Medulla oblongata (tissue), 1 donor: ENCODE data around the gene DUOX1.

Experiments used
- DNase-seq: peaks from one replicate; pipeline ENCODE4 v3.0.0-alpha.2; 2015; ENCODE audit errors: extremely low spot score

DUOX1 gene

DNA sequence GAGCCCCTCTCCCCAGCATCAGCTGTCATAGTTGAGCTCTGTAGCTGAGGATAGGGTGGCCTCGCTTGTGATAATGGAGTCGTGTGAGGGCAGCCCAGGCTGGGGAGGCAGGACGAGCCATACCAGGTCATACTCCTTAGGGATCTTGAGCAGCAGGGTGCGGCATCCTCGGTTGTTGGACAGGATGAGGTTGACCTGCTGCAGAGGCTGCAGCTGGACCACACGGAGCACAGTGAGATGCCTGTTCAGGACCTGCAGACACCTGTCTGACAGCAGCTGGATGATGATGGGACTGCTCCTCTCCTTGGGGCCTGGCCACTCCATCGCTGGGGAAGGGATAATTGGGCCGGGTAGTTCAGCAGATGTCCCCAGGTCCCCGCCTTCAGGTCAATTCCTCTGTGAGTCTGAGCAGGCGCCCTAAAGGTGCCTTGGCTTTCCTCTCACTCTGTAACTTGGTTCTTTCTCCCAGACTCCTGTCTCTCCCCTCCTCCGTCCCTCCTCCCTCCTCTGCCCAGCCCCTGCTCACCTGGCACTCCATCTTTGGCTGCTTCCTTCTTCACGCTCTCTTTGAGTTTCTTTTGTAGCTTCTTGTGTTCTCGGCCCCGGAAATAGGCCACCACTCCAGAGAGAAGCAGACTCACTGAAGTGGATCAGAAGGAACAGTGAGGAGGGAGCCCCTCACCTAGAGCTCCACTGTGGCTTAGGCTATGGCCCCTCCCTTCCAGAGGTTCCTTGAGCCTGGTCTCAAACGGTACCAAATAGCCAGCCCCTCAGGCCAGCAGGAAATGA lies 23.6 kb upstream of the DUOX1 start:
- DNase-seq, result no peak

DNA sequence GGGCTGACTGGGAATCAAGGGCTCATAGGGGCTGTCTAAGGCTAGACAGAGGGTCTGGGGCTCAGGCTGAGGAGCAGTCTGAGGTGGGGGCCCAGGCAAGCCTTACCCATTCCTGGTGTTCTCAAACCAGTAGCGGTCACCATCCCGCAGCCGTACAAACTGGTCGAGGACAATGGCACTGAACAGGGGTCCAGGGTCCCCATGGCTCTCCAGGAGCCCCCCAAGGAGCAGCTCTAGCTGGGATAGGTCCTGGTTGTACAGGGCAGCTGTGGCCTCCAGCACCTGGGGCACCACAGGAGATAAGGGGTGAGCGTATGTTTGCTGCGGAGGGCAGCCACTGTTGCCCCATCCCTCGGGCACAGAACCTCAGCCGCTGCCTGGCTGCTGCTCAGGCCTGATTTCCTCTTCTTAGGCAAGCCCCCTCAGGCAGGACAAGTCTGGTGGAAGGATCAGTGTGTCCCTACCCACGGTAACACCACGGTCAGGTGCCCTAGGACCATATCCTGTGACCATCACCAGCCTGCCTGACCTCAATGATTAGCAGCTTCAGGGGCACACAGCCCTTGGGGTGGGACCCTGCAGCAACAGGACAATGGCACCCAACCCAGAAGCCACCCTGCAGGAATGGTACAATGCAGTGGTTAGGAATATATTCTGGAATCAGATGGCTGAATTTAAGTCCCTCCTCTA lies 21.7 kb upstream of the DUOX1 start:
- no peak for DNase-seq

DNA sequence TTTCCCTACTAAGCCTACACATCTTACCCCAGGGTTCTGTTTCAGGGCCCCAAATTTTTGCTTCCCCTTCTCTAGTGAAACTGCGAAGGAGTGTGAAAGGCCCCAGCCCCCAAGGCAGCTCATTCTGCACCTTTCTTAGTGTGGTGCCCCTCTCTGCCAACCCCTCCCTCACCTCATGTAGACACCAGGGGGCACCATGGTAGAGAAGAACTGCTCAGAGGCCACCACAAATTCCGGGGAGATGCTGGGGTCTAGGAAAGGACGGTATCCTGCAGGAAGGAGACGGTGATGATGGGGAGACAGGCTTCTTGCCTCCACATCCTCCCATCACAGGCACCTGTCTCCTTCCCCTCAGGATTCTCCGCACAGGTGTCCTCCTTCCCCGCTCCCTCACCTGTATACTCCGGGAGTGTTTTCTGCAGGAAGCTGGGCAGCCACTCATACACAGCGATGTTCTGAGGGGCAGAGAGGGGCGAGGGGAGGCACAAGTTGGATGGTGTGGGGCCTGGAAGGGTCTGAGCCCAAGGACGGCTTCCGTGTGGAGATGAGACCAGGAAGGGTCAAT lies 19.5 kb upstream of the DUOX1 start:
- no peak for DNase-seq

GRCh38 chr15:45111390-45112142 lies 18.2 kb upstream of the DUOX1 start:
- no peak for DNase-seq

DNA sequence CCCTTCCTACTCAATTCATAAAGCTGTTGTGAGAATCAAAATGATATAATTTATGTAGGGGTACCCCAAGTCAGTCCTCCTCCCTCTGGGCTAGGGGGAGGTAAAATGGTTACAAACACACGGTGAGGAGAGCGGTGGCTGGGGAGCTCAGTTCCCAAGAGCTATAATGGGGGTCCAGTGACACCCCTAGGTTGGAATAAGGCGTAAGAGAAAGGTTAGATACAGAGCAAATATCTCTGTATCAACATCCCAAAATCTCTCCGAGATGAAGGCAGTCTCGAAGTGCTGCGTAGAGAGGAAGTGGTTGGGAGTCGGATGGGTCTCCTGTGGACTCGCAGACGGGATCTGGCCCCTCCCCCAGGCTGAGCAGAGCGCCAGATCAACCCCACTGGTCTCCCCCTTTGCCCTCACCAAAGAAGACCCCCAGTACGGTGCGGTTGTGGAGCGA lies 17.6 kb upstream of the DUOX1 start:
- no peak for DNase-seq

DNA sequence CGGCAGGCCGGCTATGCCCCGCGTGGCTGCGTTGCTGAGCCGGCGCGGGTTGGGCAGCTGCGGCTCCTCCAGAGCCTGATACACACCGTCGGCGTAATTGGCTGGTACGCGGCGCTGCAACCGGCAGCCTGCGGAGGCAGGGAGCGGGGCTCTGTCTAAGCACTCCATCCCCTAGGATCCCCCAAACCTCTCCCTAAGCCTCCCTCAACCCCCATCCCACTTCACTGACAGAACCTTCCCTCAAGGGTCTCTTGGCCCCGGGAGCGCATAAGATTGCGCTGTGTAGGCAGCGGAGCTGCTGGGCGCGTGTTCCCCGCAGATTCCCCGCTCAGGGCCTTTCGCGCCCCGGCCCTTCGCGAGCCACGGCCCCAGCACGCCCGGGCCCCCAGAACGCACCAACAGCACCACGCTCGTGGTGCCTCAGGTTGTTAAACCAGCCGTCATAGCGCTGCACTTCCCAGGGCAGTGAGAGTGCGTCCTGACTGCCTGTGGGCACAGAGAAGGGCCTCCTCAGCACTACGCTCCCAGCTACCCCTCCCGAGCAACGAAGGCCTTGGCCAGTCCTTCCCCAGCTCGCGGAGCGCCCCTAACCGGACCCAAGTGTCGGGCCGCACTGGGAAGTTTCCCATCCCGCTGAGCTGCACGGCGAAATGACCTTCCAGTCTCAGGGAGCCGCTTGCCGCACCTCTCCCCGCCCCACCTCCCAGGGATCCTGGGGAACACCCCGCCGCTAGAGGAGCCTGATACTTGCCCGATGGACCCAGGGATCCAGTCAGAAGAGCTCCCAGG lies 17.0 kb upstream of the DUOX1 start:
- no peak for DNase-seq

DNA sequence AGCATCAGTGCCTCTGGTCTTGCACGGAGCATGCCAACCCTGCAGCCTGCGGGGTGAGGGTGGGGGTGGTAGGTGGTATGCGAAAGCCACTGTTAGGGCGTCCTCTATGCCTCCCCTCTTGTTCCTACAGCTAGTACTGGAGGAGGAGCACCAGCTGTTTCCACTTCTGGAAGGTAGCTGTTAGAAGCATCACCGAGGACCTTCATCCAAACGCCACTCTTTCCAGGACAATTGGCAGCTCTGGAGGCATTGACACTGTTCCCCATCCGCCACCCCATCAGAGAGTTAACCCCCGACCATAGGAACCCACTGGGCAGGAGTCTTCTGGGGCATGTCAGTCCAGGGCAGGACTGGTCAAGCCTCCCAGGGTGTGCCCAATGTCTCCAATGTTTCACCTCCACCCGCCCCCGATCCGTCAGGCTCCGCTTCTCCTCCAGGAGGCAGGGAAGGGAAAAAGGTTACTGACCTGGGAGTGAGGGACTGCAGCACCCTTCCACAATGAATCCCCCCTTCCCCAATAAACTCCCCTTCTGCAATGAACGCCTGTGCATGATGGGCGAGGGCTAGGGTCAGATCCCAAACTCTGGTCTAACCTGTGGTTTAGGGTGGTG lies 16.3 kb upstream of the DUOX1 start:
- DNase-seq, result no peak

DNA sequence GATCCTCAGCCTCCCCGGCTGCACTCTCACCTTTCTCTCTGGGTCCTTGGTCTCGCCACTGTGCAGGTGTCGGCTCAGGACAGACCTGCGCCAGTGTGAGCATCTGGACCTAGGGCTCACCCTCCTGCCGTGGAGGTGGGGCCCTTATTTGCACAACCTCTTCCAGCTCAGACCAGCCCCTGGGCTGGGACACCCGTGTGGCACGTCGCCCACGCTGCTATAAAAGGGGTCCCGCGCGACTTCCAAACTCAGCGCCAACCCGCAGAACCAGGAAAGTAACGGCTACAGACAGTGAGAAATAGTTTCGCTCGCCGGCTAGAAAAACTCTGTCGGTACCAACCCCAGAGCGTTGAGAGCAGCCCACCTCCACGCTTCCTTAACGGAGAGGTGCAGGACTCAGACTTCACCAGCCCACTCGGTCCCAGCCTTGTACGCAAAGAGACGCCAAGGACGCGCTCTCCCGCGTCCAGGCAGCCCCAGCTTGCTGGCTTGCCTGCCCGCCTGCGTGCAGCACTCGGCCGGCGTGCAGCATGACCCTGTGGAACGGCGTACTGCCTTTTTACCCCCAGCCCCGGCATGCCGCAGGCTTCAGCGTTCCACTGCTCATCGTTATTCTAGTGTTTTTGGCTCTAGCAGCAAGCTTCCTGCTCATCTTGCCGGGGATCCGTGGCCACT lies 15.6 kb upstream of the DUOX1 start, which contains the start of the genes DUOX2 and DUOXA2:
DUOX2 (minus strand) TSS at position 97 of the 675 bp plus-strand sequence. CDS start 761 bp downstream, outside the sequence.
DUOXA2 (plus strand) TSS at position 251 of the 675 bp plus-strand sequence; CDS start at position 531, 280 bp downstream.
- no peak for DNase-seq

DNA sequence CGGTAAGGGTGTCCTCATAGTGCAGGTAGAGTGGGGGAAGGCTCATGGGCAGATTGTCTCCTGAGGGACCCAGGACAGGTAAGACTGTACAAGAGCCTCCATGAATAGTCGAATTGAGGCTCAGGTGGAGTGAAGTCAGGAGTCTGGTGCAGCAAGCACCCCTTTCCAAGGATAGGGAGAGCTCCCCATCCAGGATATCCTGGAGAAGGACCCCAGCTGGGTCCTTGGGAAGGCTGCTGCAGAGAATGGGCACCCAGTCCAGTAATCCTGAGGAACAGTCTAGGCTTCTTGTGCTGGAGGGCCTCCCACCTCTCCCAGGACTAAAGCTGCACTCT lies 15.1 kb upstream of the DUOX1 start:
- no peak for DNase-seq

DNA sequence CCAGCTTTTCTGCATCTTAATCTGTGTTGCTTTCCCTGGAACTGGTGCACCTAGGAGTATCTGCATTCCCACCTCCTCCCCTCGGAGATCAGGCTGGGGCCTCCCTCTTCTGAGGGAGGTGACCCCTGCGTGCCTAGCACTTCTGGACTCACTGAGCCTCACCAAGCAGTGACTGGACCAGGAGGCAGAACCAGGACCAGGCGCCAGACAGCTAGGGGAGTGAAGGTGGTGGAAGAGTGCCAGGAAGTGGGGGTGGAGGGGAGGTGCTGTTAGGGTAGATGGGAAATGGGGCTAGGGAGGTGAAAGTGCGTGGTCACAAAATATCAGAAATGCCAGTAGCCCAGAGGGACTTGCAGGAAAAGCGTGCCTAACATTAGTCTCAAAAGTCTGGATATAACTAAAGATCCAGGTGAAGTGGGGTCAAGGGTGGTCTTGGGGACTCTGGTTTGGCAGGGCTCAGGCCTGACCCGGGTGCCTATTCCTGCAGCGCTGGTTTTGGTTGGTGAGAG lies 14.4 kb upstream of the DUOX1 start:
- DNase-seq, result no peak

- no peak for DNase-seq
Measured at GRCh38 chr15:45116006-45116481, 13.8 kb upstream of the DUOX1 start.

DNA sequence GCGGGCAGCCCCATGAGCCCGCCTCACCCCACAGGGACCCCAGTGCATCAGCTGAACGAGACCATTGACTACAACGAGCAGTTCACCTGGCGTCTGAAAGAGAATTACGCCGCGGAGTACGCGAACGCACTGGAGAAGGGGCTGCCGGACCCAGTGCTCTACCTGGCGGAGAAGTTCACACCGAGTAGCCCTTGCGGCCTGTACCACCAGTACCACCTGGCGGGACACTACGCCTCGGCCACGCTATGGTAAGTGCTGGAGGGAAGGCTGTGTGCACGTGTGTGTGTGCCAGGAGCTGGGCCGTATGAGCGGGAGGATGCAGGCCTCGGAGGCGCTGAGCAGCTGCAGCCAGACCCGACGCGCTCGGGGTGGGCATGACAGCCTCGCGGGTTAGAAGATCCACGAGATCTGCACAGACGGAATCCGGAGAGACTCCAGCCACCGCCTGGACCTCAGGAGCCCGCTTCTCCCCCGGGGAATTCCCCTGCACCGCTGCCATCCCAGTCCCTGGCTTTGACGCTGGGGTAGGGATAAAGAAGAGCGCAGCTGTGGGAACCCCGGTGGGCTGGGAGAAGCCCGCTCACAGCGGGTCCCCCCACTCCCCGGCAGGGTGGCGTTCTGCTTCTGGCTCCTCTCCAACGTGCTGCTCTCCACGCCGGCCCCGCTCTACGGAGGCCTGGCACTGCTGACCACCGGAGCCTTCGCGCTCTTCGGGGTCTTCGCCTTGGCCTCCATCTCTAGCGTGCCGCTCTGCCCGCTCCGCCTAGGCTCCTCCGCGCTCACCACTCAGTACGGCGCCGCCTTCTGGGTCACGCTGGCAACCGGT lies 13.1 kb upstream of the DUOX1 start:
- no peak for DNase-seq

- DNase-seq, result no peak
Measured at GRCh38 chr15:45117308-45118130, 12.3 kb upstream of the DUOX1 start.

DNA sequence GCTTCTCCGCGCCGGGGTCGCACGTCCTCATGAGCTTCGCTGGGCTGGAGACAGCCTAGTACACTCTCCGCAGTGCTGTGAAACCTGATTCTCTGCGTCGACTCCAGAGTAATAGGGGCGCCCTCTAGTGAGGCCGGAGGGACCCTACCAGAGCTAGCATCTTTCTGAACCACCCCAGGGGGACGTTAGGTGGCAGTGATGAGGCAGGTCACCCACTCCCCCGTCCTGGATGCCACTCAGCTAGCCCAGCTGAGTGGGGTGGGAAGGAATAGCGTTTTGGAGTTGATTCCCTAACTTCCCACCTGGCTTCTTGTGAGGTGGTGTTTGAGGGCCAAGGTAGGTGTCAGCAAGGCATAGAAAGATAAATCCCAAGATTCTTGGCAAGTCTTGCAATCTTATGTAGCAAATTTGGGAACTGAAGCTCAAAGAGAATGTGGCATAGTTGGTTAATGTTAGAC lies 11.6 kb upstream of the DUOX1 start:
- DNase-seq, result peak; percentile 97

- no peak for DNase-seq
Measured at GRCh38 chr15:45118996-45119395, 10.8 kb upstream of the DUOX1 start.

- DNase-seq, result no peak
Measured at GRCh38 chr15:45120081-45120972, 9.5 kb upstream of the DUOX1 start.

DNA sequence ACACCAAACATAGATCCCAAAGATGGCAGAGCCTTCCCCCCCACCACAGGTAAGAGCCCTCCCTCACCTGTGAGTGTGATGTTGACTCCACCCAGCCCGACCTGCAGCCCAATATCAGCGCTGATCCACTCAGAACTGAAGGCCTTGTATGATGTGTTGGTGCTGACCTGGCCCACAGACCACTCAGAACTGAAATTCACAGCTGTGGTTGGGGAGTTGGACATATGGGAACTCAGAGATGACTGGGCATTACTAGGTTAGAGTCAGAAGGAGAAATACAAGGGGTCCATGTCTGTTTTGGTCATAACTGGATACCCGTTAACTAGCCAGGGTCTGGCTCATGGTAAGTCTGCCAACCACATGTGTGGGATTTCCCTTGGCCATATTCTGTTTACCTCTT lies 8.8 kb upstream of the DUOX1 start:
- DNase-seq, result no peak
